NCI-H128 (cell line): Measurements from ENCODE around the gene VPS35.
A peak's percentile ranks its signal among the peaks of the same experiment; 100 is the strongest.
"Not testable (repeated sequence)": the region's sequence is repeated elsewhere in the genome, so short reads cannot be mapped to it uniquely, and the experiment has no call there.

ENCODE experiments used
- DNase-seq: peaks from one replicate; lab custom pipeline; 2025; ENCODE audit not compliant: unreplicated experiment; lab: John Stamatoyannopoulos, UW

VPS35 gene

GRCh38 chr16:46713634-46714033 lies 24.7 kb upstream of the VPS35 start:
- DNase-seq, result no peak

GRCh38 chr16:46712911-46713310 lies 23.9 kb upstream of the VPS35 start:
- no peak for DNase-seq

GRCh38 chr16:46711106-46712058 lies 22.4 kb upstream of the VPS35 start:
- DNase-seq, result no peak

GRCh38 chr16:46709469-46710005 lies 20.6 kb upstream of the VPS35 start:
- no peak for DNase-seq

- DNase-seq, result no peak
Measured at GRCh38 chr16:46706642-46707041, 17.7 kb upstream of the VPS35 start.

GRCh38 chr16:46702030-46702429 lies 13.1 kb upstream of the VPS35 start:
- DNase-seq, result no peak

- no peak for DNase-seq
Measured at GRCh38 chr16:46701615-46702014, 12.6 kb upstream of the VPS35 start.

GRCh38 chr16:46700048-46700447 lies 11.1 kb upstream of the VPS35 start:
- no peak for DNase-seq

- no peak for DNase-seq
Measured at GRCh38 chr16:46696957-46697356, 8.0 kb upstream of the VPS35 start.

GRCh38 chr16:46695937-46696336 lies 7.0 kb upstream of the VPS35 start:
- no peak for DNase-seq

- no peak for DNase-seq
Measured at GRCh38 chr16:46693598-46693997, 4.6 kb upstream of the VPS35 start.

GRCh38 chr16:46691726-46692125 lies 2.7 kb upstream of the VPS35 start:
- DNase-seq, result no peak

GRCh38 chr16:46690281-46691178 lies 1.6 kb upstream of the VPS35 start:
- DNase-seq, result no peak

GRCh38 chr16:46689365-46690280 lies 645 bp upstream of the VPS35 start, which contains the start of gene ORC6:
TSS of gene ORC6 (plus strand) at chr16:46689659. CDS start at chr16:46689706, 47 bp downstream.
- DNase-seq, result peak; percentile 82

- no peak for DNase-seq
Measured at GRCh38 chr16:46688101-46688653, 801 bp downstream of the VPS35 start.

- no peak for DNase-seq
Measured at GRCh38 chr16:46687486-46687885, 1.5 kb downstream of the VPS35 start.

GRCh38 chr16:46686815-46687473 lies 2.0 kb downstream of the VPS35 start:
- DNase-seq, result no peak

GRCh38 chr16:46681867-46682266 lies 7.1 kb downstream of the VPS35 start:
- not testable (repeated sequence) for DNase-seq

GRCh38 chr16:46677943-46678342 lies 11.0 kb downstream of the VPS35 start:
- not testable (repeated sequence) for DNase-seq
